DMS53 (cell line): ENCODE results near the gene MYH14.

ENCODE experiments used
- DNase-seq: peaks from one replicate; lab custom pipeline; 2025; lab: John Stamatoyannopoulos, UW

MYH14 gene

DNA sequence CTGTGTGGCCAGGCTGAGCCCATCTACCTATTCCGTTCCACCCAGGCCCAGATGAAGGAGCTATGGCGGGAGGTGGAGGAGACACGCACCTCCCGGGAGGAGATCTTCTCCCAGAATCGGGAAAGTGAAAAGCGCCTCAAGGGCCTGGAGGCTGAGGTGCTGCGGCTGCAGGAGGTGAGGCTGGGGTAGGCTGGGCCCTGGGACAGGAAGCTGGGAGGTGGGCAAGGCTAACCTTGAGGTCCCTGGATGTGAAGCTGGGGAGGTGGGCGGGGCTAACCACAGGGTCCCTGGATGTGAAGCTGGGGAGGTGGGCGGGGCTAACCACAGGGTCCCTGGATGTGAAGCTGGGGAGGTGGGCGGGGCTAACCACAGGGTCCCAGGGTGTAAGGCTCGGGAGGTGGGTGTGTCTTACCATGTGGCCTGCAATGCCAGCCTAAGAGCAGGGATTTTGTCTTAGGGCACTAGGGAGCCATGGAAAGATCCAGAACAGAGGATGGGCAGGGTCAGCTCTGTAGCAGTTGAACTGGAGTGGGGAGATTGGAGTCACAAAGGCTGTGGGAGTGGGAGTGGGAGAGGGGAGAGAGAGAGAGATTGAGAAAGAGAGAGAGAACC, 88.9 kb downstream of the MYH14 start:
- no peak for DNase-seq

DNA sequence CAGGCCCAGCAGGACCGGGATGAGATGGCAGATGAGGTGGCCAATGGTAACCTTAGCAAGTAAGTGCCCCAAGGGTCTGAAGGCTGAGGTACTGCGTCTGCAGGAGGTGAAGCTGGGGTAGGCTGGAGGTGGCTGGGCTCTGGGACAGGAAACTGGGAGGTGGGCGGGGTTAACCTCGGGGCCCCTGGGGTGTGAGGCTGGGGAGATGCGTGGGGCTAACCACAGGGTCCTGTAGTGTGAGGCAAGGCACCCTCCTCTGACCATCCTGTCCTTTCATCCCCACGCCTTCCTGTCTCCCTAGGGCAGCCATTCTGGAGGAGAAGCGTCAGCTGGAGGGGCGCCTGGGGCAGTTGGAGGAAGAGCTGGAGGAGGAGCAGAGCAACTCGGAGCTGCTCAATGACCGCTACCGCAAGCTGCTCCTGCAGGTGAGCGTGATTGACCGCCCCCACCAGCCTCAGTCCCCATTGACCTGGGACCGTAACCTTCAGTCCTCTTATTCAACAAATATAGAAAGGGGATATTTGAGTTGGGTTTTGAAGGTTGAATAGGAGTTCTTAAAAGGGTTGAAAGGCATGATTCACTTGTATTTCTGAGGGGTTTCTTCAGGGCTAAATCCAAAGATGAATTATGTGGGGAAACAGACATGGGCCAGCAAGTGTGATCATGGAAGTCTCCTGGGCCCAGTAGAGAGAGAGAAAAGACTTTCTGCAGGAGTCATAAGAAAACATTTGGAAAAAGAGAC, 90.0 kb downstream of the MYH14 start:
- DNase-seq, result no peak

DNA sequence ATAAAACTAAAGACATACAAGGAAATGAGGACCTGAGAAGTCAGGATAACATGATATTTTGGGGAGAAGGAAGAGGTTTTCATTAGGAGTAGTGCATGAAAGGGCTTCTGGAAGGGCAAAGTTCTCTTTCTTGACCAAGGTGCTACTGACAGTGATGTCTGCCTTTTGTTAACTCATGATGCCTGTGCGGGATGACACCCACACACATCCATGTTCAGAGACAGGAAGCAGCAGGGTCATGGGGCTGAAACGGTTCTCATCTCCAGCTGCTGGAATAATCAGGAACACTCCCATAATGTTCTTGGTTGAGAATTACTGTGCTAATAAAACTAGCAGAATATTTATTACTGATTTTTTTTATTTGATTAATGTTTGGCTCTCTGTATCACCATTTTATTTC, 96.6 kb downstream of the MYH14 start:
- no peak for DNase-seq

DNA sequence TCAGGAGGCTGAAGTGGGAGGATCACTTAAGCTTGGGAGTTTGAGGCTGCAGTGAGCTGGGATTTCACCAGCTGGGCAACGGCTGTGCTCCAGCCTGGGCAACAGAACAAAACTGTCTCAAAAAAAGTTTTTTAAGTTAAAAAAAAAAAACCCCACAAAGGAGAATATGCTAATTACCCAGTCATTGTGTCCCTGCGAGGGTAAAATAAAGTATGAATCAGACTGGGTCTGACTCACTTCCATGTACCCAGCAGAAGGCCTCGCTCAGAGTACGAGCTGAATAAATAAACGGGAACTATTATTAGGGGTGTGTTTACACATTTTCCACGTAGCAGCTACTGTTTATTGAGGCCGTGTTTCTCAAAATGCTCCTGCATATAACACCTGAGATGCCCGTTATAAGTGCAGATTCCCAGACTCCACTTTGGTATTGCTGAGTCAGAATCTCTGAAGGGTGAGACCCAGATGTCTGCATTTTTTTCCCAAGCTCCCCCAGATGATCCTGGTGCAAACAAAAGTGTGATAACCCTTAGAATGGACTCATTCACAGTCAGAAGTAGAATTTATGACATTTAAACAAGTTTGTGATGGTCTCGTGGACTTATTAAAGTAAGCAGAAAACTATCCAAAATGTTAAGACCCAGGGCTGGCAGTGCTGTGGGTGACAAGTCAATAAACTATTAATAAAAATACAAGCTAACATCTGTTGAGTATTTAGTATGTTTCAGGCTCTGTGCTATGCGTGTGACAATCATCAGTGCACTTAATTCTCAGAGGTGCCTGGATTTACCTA, 97.6 kb downstream of the MYH14 start:
- DNase-seq, result peak; percentile 63

DNA sequence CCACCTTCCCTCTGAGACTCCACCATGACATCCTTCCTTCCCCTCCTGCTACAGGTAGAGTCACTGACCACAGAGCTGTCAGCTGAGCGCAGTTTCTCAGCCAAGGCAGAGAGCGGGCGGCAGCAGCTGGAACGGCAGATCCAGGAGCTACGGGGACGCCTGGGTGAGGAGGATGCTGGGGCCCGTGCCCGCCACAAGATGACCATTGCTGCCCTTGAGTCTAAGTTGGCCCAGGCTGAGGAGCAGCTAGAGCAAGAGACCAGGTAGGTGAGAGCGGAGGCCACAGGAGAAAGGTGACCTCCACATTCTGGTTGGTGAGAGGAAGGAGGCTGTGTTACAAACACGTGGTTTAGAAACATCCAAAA, 98.2 kb downstream of the MYH14 start:
- DNase-seq, result no peak

DNA sequence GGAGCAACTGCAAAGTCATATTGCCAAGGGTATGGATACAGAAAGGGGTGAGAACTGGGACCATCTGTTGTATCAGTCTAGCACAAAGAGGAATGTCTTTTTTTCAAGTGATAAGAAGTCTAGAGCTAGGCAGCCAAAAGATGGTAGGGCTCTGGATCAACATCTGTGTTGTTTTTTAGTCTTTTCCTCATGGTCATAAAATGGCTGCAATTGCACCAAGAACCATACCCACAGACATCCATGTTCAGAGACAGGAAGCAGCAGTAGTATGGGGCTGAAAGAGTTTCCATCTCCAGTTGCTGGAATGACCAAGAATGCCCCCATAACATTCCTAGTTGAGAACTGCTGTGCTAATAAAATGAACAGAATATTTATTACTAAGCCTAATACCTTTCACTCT, 100.1 kb downstream of the MYH14 start:
- DNase-seq, result no peak

DNA sequence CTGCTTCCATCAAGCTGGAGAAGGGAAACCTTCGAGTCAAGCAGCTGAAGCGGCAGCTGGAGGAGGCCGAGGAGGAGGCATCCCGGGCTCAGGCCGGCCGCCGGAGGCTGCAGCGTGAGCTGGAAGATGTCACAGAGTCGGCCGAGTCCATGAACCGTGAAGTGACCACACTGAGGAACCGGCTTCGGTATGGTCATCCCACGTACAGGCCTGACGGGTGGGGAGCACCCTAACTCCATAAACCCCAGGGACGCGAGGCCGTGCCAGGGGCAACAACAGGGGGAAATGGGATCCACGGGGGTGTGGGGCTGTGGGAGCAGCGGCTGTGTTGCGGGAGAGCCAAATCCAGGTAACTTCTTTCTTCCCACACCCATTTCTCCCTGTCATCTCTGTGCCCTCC, 105.6 kb downstream of the MYH14 start:
- no peak for DNase-seq

DNA sequence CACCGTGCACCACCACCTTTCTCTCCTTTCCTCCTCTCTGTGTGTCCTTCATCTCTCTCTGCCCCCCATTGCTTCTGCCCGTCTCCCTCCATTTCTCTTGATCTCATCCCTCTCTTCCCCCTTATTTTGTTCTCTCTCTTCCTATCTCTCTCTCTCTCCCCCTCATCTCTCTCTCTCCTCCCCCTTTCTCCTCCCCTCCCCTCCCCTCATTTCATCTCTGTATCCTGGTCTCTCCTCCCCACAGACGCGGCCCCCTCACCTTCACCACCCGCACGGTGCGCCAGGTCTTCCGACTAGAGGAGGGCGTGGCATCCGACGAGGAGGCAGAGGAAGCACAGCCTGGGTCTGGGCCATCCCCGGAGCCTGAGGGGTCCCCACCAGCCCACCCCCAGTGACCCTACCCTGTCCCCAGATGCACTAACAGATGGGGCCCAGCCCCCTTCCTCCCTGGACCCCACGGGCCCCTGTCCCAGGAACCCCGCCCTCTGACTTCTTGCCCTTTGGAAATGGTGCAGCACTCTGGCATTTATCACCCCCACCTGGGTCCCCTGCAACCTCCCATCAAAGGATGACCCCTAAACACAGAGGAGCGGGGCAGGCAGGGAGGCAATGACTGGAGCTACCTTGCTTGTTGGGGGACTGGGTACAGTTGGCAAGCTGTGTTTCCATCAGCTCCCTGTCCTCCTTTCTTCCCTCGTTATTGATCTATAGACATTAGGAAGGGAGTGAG, 106.1 kb downstream of the MYH14 start:
- DNase-seq, result no peak

DNA sequence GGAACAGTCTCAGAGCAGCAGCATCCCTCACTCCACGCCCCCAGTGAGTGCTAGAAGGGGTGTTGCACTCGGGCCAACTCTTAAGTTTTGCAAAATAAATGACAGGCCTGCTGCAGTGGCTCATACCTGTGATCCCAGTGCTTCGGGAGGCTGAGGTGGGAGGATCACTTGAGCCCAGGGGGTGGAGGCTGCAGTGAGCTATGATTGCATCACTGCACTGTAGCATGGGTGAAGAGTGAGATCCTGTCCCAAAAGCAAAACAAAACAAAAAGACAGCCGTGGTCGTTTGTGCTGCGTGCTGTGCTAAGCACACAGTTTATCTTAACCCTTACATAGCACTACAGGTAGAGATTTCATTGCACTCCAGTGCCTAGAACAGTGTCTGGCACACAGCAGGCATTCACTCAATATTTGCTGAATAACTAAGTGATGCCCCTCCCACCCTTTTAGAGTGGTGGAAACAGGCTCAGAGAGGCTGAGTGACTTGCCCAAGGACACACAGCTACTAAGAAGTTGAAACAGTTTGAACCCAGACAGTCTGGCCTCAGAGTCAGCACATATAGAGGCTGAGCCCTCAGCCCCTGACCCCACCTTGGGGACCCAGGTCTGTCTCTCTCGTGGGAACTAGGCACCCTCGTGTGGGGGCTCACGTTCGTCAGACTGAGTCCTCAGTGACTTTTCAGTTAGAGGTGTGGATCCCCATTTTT, 107.5 kb downstream of the MYH14 start:
- peak; percentile 31 for DNase-seq

DNA sequence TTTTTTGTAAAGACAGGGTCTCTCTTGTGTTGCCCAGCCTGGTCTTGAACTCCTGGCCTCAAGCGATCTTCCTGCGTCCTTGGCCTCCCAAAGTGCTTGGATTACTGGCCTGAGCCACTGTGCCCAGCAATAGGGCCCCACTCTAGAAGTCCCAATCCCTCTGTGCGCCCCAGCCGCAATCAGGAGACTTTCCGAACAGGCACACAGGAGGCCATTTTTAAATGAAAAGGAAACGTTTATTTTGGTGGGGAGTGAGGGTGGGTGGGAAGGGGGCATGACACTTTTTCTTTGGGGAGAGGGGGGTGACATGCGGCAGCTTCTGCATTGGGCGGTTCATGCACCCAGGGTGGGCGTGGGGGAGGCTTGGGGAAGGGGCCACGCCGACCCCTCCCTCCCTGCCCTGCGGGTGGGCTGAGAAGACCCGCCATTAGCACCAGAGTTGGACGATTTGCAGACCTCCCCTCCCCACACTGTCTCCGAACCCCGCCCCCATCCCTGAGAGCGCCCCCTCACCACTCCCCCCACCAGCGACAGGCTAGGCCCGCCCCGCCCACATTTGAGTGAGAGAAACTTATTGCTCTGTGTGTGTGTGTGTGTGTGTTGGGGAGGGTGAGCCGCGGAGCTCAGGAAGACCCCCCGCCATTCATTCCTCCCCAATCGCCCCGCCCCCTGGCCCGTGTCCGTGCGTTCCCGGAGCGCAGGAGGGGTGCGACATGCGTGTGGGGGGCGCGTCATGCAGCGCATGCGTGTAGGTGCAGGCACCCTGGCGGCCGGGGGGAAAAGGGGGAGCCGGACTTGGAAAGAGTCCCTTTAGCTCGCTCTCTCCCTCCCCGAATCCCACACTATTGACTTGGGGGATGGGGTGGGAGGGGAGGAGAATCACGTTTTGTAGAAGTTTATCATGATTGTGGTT, 108.6 kb downstream of the MYH14 start:
- DNase-seq, result peak; percentile 63

DNA sequence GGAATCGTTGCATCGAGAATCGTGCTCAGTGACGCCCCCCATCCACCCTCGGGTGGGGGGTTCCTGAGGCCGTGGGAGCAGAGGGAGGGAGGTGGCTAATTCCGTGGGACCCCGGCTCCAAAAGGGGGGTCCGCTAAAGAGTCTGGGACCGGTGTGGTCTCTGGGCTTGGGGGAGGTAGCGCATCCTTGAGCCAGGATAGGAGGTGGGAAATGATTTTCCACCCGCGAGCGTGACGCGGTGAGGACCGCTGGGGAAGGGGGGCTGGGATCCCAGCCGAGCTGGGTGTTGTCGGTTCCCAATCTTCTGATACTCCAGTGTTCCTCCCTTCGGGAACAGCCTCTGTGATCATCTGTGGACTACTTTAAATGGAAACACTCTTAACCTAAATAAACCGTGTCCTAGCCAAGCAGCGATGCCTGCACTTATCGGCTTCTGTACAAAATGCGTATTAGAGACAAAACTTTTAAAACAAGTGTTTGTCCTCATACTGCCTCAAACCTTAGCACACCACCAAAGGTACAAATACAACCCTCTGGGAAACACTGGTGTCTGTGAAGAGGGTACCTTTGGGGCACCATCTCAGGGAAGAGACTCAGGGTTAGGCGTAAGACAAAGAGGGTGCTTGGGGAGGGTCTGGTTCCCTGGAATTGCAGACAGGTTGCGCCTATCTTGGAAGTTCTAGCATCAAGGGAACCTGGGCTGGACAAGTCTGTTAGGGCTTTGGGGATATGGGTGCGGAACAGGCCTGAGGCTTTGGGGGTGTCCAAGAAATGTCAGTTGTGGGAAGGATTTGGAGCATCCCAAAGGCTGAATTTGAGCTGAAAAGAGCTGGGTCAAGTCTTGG, 109.8 kb downstream of the MYH14 start:
- DNase-seq, result peak; percentile 34

DNA sequence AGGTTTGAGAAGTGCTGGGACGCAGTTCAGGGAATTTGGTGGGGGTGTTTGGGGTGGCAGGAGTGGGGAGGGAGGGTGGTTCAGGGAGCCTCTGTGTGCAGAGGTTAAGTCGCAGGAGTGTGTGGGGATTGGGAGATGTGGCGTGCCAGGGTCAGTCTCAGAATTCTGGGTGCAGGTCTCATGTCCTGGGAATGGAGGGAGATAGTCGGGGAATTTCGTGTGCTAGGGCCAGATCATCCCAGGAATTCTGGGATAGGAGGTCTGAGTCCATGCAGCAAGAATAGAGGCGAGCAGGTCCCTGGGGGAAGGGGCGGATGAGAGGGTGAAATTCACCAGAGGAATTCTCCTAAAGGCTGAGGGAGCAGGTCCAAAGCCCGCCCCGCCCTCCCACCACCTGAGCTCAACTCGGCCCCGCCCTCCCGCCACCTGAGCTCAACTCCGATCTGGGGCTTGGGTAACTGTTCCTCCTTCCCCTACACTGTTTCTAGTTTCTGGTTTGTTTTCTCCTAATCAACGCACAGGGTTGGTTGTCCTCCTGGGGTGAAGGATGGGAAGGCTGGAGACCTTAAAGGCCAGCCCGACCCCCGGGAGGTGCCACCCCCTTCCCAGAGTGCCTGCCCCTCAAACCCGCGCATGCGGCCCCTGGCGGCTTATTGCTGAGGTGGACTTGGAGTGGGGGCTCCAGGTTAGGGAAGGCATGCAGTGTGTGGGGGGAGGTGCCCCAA, 110.6 kb downstream of the MYH14 start:
- peak; percentile 67 for DNase-seq

DNA sequence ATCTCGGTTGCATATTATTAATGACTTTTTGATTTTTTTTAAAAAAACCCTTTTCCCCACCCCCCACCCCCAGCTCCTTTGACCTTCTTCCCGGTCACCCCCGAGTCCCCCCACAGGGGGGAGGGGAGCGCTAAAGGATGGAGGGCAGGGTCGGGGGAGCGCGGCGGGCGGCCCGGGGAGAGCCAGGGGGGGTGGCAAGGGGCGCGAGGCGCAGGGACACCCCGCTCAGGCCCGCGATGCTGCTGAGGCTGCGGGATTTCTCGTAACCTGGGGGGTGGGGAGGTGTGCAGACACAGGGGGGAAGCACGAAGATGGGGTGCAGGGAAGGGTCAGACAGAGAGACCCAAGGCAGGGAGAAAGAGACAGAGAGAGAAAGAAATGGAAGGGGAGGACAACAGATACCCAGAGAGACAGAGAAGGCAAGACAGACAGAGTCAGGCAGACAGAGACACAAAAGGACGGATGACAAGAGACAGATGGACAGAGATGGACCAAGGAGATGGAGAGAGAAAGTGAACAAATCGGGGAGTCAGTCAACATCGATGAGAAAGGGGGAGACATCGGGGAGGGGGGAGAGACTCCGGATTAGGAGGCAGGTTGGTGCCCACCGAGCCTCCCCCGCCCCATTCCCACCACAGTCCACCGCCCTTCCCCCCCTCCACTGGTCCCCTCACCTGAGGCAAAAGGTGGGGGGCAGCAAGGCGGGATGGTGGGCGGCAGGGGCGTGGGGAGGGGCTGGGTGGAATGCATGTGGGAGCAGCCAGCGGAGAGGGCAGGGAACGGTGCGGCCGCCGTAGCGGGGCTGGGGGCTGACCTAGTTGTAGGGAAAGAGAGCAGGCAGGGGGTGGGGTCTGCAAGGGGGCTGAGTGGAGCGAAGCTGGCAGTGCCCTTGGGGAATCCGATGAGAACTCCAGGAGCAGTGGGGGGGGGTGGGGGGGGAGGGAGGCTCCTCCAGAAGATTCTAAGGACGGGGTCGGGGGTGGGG, 111.6 kb downstream of the MYH14 start:
- peak; percentile 32 for DNase-seq

DNA sequence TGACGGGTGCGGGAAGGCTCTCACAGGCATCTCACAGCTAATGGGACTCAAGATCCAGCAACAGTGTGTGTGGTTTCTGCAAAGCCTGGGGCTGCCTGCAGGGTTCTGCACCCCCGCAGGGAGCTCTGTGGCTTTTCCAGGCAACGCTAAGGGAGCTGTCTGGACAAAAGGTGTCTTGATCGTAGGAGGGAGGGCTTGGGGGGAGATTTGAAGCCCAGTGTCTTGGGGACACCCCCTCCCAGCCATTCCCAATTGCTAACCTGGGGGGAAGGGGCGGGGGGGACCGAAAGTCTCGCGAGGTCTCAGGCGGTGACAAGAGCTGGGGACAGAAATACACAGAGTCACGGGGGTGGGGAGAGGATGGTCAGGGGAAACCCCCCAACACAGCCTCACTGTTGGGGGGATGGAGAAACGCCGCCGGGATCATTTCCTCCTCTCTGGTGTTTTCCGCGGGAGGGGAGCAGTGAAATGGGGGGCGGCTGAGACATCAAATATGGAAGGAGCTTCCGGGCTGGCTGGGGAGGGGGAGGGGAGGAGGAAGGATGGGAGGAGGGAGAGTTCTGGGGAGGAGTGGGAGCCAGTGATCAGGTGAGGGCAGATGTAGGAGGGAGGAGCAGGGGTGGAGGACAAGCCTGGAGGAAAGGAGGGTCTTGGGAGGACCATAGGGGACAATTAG, 112.5 kb downstream of the MYH14 start:
- DNase-seq, result peak; percentile 77

DNA sequence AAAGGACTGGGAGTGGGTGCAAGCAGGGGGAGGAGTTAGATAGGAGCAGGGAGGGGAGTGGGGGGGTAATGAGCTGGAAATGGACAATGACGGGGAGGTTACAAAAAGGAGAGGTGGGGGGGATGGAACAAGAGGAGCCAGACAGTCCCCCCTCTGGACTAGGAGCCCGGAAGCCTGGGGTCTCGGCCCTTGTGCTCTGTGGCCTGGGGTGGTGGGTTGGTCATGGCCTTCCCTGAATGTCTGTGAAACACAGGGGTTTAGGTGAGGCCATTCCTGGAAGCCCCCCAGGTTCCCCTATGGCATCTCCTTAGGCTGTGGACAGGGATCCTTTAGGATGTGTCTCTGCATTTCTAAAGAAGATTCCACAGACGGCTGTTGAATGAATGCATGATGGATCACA, 113.7 kb downstream of the MYH14 start:
- DNase-seq, result no peak

DNA sequence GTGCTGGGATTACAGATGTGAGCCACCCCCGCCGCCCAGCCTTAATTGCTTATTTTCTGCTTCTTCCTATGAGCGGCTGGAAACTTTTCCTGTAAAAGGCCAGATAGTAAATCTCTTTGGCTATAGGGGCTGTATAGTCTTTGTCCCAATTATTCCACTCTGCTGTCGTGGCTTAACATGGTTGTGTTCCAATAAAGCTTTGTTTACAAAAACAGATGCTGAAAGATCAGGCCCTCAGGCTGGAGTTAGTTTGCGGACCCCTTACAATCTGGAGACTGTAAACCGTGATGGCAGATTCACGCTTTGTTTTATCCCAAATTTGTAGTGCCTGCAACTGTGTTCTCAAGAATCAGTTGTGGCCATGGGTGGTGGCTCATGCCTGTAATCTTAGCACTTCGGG, 115.0 kb downstream of the MYH14 start:
- DNase-seq, result no peak

DNA sequence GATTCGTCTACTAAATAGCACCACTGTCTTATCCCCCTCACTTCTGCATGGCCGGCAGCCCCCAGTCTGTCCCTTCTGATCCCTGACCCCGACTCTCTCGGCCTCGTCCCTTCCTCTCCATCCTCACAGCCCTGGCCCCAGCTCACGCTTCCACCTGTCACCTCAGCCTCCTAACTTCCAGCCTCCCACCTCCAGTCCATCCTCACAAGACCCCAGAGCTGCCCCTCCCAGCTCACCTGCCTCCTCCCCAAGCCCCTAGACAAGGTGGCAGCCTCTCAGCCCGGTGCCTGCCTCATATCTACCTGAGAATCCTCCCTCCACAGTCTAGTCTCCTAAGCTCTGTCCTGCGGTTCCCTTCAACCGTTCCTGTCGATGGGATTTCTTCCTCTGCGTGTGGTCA, 115.7 kb downstream of the MYH14 start:
- DNase-seq, result no peak
